K562 (cell line): ENCODE measurements around the gene FAM227B. TPM values are rescaled to one million over a fixed set of nuclear protein-coding genes. Genes with fewer than 3 reads are reported as not detected.

Experiments used
- ATAC-seq: fragments of 200-7000 bp; cut with Tn5 transposase; 3 replicates; pipeline ENCODE4 v1.9.1; 2020; ENCODE audit warnings: moderate library complexity
- BruUV-seq: library from RNA; stranded (reverse); fragments of 400-500 nt; replicated peaks from 2 replicates; lab custom pipeline; 2021; lab: Mats Ljungman, UMichigan
- CTCF ChIA-PET: fragments of 300-600 bp; formaldehyde crosslinking; extraction: SDS; loops from one replicate; lab custom pipeline; 2021; ENCODE audit warnings: low intra/inter-chr PET ratio; lab: Yijun Ruan, JAX
- POLR2A ChIA-PET: fragments of 300-600, 350-650 bp; sonication (Branson Sonifier 250); formaldehyde crosslinking; extraction: SDS; loops from one replicate; lab custom pipeline; 2021; ENCODE audit warnings: antibody characterized with exemption, inconsistent platforms; lab: Yijun Ruan, JAX
- DNase-seq, 4 experiments: peaks; one replicate each; pipeline versions ENCODE4 v3.0.0 to v3.0.0-alpha.2; 2011 to 2018; ENCODE audit warnings: low spot score in 3 of 4, mixed read lengths in 3 of 4; ENCODE audit errors: extremely low read depth in 1 of 4
- FAIRE-seq: peaks from 2 replicates; lab custom pipeline; 2011; peaks lifted over from hg19 to GRCh38; lab: Jason Lieb, UNC
- H2AFZ ChIP-seq: 2 replicates; pipeline ENCODE4 v1.6.0; 2011; ENCODE audit warnings: low read depth, low read length, control low read depth, inconsistent platforms
- H3K27ac ChIP-seq: fragments of 200-600 bp; 3 replicates; pipeline ENCODE4 v1.8.0; 2011; ENCODE audit warnings: low read depth, mild to moderate bottlenecking, control low read depth, inconsistent platforms, low read length, moderate library complexity, mixed read lengths; ENCODE audit errors: extremely low read depth
- H3K27me3 ChIP-seq, 2 experiments: fragments of 300-600 bp in 1 of 2; 2 replicates in 1 of 2; 3 replicates in 1 of 2; pipeline versions ENCODE4 v1.6.0 to v1.8.0; 2011; ENCODE audit warnings: inconsistent platforms in 2 of 2, low read length in 2 of 2, mild to moderate bottlenecking in 1 of 2, mixed read lengths in 1 of 2, moderate library complexity in 1 of 2; ENCODE audit not compliant: control insufficient read depth in 2 of 2, insufficient read depth in 2 of 2
- H3K36me3 ChIP-seq: fragments of 300-600 bp; 3 replicates; pipeline ENCODE4 v1.8.0; 2011; ENCODE audit warnings: mild to moderate bottlenecking, low read length, inconsistent platforms; ENCODE audit not compliant: control insufficient read depth, insufficient read depth
- H3K4me1 ChIP-seq, 2 experiments: fragments of 200-600 bp in 1 of 2; replicated peaks in 1 of 2; 2 replicates in 1 of 2; 3 replicates in 1 of 2; pipeline versions ENCODE4 v1.5.1 to v1.8.0; 2011; ENCODE audit warnings: inconsistent platforms in 2 of 2, low read length in 2 of 2, mild to moderate bottlenecking in 1 of 2, mixed read lengths in 1 of 2, moderate library complexity in 1 of 2; ENCODE audit not compliant: control insufficient read depth in 2 of 2, insufficient read depth in 2 of 2
- H3K4me2 ChIP-seq: 2 replicates; pipeline ENCODE4 v1.6.1; 2011; ENCODE audit warnings: low read length, control low read depth, inconsistent platforms, mixed read lengths; ENCODE audit not compliant: insufficient read depth
- H3K4me3 ChIP-seq: fragments of 200-600 bp; sonication (generic), shearing (Covaris generic); 2 replicates; pipeline ENCODE4 v1.5.1; 2016; ENCODE audit warnings: control low read depth, inconsistent platforms
- H3K79me2 ChIP-seq: fragments of 200-600 bp; 3 replicates; pipeline ENCODE4 v1.8.0; 2011; ENCODE audit warnings: low read length, inconsistent platforms; ENCODE audit not compliant: control insufficient read depth, insufficient read depth
- H3K9ac ChIP-seq, 2 experiments: 2 replicates each; pipeline versions ENCODE4 v1.6.0 to v1.6.1; 2011; ENCODE audit warnings: low read depth in 2 of 2, low read length in 2 of 2, control low read depth in 1 of 2, inconsistent platforms in 1 of 2, mild to moderate bottlenecking in 1 of 2, mixed read lengths in 1 of 2; ENCODE audit not compliant: insufficient read depth in 1 of 2
- H3K9me1 ChIP-seq: one replicate; pipeline ENCODE4 v1.6.0; 2011; ENCODE audit warnings: inconsistent platforms, mild to moderate bottlenecking, low read length, moderate library complexity; ENCODE audit not compliant: control insufficient read depth, insufficient read depth
- H3K9me3 ChIP-seq: replicated peaks from 2 replicates; pipeline ENCODE4 v1.5.1; 2011; ENCODE audit warnings: low read depth, low read length, inconsistent platforms; ENCODE audit not compliant: control insufficient read depth, insufficient read depth
- H4K20me1 ChIP-seq: replicated peaks from 2 replicates; pipeline ENCODE4 v1.6.1; 2011; ENCODE audit warnings: low read length, inconsistent platforms, mixed read lengths; ENCODE audit not compliant: control insufficient read depth, insufficient read depth
- E2F3 ChIP-seq: fragments of 250-450 bp; sonication (Bioruptor Pico); IDR thresholded peaks from 2 replicates; pipeline ENCODE4 v1.4.0; 2020; ENCODE audit warnings: mild to moderate bottlenecking
- GABPB1 ChIP-seq: sonication (generic); formaldehyde crosslinking; IDR thresholded peaks from 2 replicates; pipeline ENCODE4 v1.8.0; 2022; ENCODE audit warnings: mild to moderate bottlenecking, missing genetic modification reagents
- ILF3 ChIP-seq: fragments of 450-650 bp; IDR thresholded peaks from 2 replicates; pipeline ENCODE4 v1.6.1; 2018; ENCODE audit warnings: antibody characterized with exemption, mild to moderate bottlenecking, moderate library complexity, borderline replicate concordance
- NCOR1 ChIP-seq: fragments of 450-650 bp; IDR thresholded peaks from 2 replicates; pipeline ENCODE4 v1.6.1; 2016; ENCODE audit warnings: mild to moderate bottlenecking, moderate library complexity
- NFYB ChIP-seq: IDR thresholded peaks from 2 replicates; pipeline ENCODE4 v1.6.1; 2011; ENCODE audit warnings: mild to moderate bottlenecking, moderate library complexity; ENCODE audit not compliant: insufficient read length; ENCODE audit errors: extremely low read depth
- RFX7 ChIP-seq: fragments of 250-450 bp; sonication (Bioruptor Pico); IDR thresholded peaks from 2 replicates; pipeline ENCODE4 v1.5.1; 2021; ENCODE audit warnings: mild to moderate bottlenecking
- RNF2 ChIP-seq: sonication (generic); IDR thresholded peaks from 2 replicates; pipeline ENCODE4 v1.6.1; 2016
- SMAD1 ChIP-seq: fragments of 150-350 bp; IDR thresholded peaks from 2 replicates; pipeline ENCODE4 v1.6.1; 2014; ENCODE audit warnings: low read length, low read depth; ENCODE audit not compliant: partially characterized antibody
- ZNF766 ChIP-seq: fragments of 200-800 bp; sonication (Bioruptor generic); conservative IDR thresholded peaks from 2 replicates; pipeline ENCODE4 v1.6.1; 2016; ENCODE audit warnings: missing genetic modification characterization, missing compliant biosample characterization
- ZNF780A ChIP-seq: fragments of 250-450 bp; sonication (Bioruptor Pico); IDR thresholded peaks from 2 replicates; pipeline ENCODE4 v1.5.0; 2021; ENCODE audit warnings: mild to moderate bottlenecking
- WGBS: fragments of 100-300 bp; shearing (Covaris generic); methylation state at CpG from one replicate; pipeline ENCODE4 v1.1.6; 2016; ENCODE audit warnings: low coverage, mixed read lengths; ENCODE audit not compliant: insufficient coverage; ENCODE audit errors: missing lambda C conversion rate; 5-methylcytosine and 5-hydroxymethylcytosine counted together
- in situ Hi-C: fragments of 300-500 bp; cut with MboI; formaldehyde crosslinking; loops from 4 replicates; pipeline ENCODE4 v1.15.0; 2018; ENCODE audit warnings: inconsistent platforms, mixed read lengths
- intact Hi-C: fragments of 100-400 bp; cut with micrococcal nuclease; formaldehyde crosslinking; loops from 2 replicates; pipeline ENCODE4 v1.14.2; 2022
- polyA plus RNA-seq, 8 experiments: library from polyadenylated mRNA; depleted of rRNA in 4 of 8; stranded (reverse) in 5 of 8; unstranded in 3 of 8; fragments of >200 nt; fragmentation: Nextera tagmentation in 2 of 8; fragmentation: Illumina TruSeq in 1 of 8; extraction: Ambion mirVana in 2 of 8; extraction: Trizol in 1 of 8; gene quantifications; 2 replicates each; pipeline versions ENCODE4 v1.2.1 to v1.2.3, GENCODE V29; 2011 to 2014; ENCODE audit warnings: inconsistent platforms in 1 of 8, missing spikeins in 1 of 8
- total RNA-seq, 7 experiments: library from RNA; depleted of rRNA in 6 of 7; stranded (reverse); fragments of >200 nt in 6 of 7; fragmentation: Illumina TruSeq in 2 of 7; extraction: Trizol in 2 of 7; gene quantifications; 2 replicates each; pipeline versions ENCODE4 v1.2.1 to v1.2.3, GENCODE V29; 2011 to 2021; ENCODE audit warnings: low replicate concordance in 1 of 7
- TF ChIP-seq, protein P1 (sequence below): IDR thresholded peaks from 2 replicates; pipeline ENCODE4 v1.6.1; 2016; ENCODE audit warnings: missing genetic modification characterization, missing compliant biosample characterization
- TF ChIP-seq, protein P2 (sequence below): fragments of 450-650 bp; IDR thresholded peaks from 2 replicates; pipeline ENCODE4 v1.6.1; 2016; ENCODE audit warnings: low read depth, mild to moderate bottlenecking, moderate library complexity
- TF ChIP-seq, protein P3 (sequence below): fragments of 450-650 bp; formaldehyde crosslinking; IDR thresholded peaks from 2 replicates; pipeline ENCODE4 v1.4.0; 2022; ENCODE audit warnings: mild to moderate bottlenecking, moderate library complexity
- TF ChIP-seq, protein P4 (sequence below): fragments of 250-450 bp; sonication (Bioruptor Pico); IDR thresholded peaks from 2 replicates; pipeline ENCODE4 v1.4.0; 2020

FAM227B gene
- total and polyA plus RNA-seq, 9 of the 15 experiments (the other 6 are each of a cell fraction or from before 2014, with no cell fraction given), result 5.1 to 12.5 (median 11.2) TPM

DNA sequence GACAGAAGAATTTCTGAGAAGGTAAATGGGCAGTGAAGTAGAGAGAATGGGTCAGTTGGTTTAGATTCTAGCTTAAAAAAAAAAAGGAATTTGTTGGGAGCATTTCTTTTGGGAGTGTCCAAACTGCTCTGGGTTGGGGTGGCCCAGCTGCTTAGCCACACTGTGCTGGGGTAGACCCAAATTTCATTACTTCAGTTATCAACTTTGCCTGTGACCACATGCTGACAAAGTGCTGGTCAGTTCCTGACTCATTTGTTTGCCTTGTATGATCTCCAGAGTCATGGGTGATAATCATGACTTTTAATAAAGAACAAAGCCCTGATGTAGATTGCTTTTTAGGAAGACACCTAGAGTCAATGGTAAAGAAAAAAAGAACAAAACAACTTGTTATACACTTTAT is 319.1 kb downstream of the FAM227B start (continued):
- TF ChIP-seq, protein P1, sequence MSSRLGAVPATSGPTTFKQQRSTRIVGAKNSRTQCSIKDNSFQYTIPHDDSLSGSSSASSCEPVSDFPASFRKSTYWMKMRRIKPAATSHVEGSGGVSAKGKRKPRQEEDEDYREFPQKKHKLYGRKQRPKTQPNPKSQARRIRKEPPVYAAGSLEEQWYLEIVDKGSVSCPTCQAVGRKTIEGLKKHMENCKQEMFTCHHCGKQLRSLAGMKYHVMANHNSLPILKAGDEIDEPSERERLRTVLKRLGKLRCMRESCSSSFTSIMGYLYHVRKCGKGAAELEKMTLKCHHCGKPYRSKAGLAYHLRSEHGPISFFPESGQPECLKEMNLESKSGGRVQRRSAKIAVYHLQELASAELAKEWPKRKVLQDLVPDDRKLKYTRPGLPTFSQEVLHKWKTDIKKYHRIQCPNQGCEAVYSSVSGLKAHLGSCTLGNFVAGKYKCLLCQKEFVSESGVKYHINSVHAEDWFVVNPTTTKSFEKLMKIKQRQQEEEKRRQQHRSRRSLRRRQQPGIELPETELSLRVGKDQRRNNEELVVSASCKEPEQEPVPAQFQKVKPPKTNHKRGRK, result no peak
- TF ChIP-seq NCOR1, result no peak
- no peak for TF ChIP-seq ILF3
- no peak for TF ChIP-seq RFX7 (CRISPR knock-in tag)

DNA sequence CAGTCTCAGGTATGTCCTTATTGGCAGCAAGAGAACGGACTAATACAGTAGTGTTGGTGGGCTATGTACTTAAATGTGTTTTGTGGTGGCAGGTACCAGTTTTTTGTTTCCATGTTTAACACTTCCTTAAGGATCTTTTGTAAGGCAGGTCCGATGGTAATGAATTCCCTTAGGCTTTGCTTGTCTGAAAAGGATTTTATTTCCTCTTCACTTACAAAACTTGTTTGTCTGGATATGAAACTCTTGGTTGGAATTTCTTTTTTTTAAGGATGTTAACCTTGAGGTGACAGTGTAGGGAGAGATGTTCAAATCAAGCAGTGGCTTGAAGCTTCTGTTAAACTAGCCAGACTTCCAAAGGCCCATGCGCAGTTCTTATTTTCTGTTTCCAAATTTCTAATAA is 319.8 kb downstream of the FAM227B start:
- in situ Hi-C loops, result no loop called here
- Histone ChIP-seq H3K27me3 (no peaks in the 10 kb centered on the region), H3K4me2 (no peak overlapping the region), H4K20me1 (no peaks in the 10 kb centered on the region), H3K27ac (no peak overlapping the region), H3K9me1 (no peaks in the 10 kb centered on the region), H2AFZ (no peak overlapping the region), H3K4me1 (peaks cover 0 to 7% of the 10 kb centered on the region in 2 experiments; a peak in 3 of 5 replicates), H3K4me3 (no peak overlapping the region), H3K9ac (no peak overlapping the region), H3K9me3 (no peaks in the 10 kb centered on the region), H3K79me2 (peaks cover 15% of the 10 kb centered on the region; the same call in 1 of the 3 replicates), H3K36me3 (peaks cover 32% of the 10 kb centered on the region)
- intact Hi-C loops, result no loop called here
- POLR2A ChIA-PET, result no interaction called here
- CTCF ChIA-PET, result no interaction called here
- ATAC-seq (no peak), DNase-seq (no peak), FAIRE-seq (no peak)
- 100% methylated on average over 3 of the region's 3 CpGs for WGBS
- BruUV-seq, result no TSS peak
- TF ChIP-seq ZNF780A (no peak), NFYB (no peak), ZNF766 (no peak), E2F3 (CRISPR knock-in tag) (no peak), RNF2 (no peak), GABPB1 (CRISPR knock-in tag) (no peak), SMAD1 (no peak)
- TF ChIP-seq, protein P2, sequence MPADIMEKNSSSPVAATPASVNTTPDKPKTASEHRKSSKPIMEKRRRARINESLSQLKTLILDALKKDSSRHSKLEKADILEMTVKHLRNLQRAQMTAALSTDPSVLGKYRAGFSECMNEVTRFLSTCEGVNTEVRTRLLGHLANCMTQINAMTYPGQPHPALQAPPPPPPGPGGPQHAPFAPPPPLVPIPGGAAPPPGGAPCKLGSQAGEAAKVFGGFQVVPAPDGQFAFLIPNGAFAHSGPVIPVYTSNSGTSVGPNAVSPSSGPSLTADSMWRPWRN, result no peak
- TF ChIP-seq, protein P3, sequence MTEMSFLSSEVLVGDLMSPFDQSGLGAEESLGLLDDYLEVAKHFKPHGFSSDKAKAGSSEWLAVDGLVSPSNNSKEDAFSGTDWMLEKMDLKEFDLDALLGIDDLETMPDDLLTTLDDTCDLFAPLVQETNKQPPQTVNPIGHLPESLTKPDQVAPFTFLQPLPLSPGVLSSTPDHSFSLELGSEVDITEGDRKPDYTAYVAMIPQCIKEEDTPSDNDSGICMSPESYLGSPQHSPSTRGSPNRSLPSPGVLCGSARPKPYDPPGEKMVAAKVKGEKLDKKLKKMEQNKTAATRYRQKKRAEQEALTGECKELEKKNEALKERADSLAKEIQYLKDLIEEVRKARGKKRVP, result no peak
- TF ChIP-seq, protein P4, sequence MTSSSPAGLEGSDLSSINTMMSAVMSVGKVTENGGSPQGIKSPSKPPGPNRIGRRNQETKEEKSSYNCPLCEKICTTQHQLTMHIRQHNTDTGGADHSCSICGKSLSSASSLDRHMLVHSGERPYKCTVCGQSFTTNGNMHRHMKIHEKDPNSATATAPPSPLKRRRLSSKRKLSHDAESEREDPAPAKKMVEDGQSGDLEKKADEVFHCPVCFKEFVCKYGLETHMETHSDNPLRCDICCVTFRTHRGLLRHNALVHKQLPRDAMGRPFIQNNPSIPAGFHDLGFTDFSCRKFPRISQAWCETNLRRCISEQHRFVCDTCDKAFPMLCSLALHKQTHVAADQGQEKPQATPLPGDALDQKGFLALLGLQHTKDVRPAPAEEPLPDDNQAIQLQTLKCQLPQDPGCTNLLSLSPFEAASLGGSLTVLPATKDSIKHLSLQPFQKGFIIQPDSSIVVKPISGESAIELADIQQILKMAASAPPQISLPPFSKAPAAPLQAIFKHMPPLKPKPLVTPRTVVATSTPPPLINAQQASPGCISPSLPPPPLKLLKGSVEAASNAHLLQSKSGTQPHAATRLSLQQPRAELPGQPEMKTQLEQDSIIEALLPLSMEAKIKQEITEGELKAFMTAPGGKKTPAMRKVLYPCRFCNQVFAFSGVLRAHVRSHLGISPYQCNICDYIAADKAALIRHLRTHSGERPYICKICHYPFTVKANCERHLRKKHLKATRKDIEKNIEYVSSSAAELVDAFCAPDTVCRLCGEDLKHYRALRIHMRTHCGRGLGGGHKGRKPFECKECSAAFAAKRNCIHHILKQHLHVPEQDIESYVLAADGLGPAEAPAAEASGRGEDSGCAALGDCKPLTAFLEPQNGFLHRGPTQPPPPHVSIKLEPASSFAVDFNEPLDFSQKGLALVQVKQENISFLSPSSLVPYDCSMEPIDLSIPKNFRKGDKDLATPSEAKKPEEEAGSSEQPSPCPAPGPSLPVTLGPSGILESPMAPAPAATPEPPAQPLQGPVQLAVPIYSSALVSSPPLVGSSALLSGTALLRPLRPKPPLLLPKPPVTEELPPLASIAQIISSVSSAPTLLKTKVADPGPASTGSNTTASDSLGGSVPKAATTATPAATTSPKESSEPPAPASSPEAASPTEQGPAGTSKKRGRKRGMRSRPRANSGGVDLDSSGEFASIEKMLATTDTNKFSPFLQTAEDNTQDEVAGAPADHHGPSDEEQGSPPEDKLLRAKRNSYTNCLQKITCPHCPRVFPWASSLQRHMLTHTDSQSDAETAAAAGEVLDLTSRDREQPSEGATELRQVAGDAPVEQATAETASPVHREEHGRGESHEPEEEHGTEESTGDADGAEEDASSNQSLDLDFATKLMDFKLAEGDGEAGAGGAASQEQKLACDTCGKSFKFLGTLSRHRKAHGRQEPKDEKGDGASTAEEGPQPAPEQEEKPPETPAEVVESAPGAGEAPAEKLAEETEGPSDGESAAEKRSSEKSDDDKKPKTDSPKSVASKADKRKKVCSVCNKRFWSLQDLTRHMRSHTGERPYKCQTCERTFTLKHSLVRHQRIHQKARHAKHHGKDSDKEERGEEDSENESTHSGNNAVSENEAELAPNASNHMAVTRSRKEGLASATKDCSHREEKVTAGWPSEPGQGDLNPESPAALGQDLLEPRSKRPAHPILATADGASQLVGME (CRISPR knock-in tag), result no peak
